ENCODE measurements around the gene SARNP.

The SARNP gene

DNA sequence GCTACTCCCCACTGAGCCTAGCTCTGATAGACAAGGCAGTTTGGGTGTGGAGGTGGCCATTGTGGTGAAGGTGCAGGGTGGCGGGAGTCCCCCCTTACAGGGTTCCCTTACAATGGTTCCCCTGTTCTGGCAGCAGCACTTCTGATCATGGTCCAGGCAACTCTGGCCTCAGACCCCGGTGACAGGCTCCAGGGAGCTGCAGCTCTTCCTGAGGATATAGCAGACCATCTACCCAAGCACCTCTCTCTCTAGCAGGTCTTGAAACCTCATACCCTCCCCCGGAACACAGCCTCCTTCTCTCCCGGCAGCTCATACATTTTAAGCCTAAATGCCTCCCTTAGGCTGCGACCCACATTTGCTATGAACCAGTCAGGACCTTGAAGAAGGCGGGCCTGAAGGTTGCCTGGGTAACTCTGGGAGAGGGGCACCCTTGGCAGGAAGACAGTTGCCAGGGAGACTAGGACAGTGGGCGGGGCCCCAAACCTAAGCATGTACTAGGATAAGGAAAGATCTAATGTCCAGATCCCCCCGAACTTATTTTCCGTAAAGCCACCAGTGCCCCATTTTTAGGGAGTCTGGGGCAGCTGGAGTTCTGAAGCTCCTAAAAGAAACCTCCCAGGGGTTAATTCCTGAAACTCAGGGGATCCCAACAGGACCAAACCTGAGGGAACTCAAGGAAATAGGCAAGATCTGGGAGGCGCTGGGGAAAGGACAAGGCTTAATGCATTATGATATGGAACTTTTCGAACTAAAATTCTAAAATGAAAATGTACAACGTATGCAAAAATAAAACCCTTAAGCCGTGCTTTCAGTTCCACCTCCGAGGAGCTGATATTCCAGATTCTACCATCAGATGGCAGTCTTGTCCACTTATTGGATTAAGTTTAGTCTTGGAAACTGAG lies 79.2 kb downstream of the SARNP start:
- DNase-seq, result peak; percentile 72

DNA sequence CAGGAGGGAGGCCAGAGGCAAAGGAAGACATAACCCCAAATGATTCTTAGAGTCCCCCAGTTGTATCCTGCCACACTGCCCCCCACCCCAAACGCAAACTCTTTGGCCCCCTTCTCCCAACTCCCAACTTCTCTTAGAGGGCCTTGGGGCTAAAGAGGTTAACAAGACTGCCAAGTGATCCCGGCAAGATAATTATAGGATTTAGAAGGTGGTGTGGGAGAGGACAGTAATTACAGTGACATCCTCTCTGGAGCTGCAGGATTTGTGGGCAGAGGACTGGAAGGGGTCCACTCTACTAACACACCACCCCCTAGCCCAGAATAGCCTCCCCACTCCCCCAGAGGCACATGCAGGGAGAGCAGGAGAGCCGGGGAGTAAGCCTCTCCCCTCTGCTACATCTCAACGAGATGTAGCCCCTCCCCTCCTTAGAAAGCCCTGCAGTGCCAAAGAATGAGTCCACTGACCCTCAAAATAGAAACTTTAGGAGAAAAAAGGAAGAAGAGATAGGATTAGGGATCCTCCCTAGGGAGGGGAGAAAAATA lies 79.9 kb downstream of the SARNP start:
- DNase-seq, result no peak

DNA sequence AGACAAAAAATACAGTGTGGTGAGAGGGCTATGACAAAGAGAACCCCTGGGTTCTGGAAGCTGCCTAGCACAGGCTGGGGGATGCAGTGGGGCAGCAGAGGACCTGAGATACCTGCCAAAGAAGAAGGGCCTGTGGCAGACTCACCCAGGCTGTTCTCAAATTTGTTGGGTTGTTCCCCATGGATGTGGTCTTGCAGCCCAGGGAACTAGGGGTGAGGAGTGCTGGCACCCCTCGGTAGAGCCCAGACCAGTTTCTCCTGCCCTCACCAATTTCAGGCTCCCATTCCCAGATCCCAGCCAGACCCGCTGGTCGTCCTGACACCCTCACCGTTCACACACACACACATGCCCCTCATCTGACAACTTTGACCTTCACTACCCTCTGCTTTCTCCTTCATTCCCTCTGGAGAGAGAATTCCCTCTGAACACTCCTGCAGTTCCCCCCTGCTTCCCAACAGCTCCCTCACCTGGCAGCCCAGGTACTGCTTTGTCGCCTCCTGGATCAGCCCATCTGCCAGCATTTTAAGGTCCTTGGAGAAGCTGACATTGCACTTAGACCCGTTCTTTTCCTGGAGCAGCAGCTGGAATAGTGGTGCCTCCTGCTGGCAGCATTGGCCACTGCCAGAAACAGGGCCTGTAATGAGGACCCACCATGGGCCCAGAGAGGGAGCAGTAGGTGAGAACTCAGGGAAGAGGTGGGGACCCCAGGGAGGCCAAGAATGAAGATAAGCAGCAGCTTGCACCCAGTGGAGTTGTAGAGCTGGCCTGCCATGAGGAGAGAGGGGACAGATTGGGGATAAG lies 80.5 kb downstream of the SARNP start:
- peak; percentile 69 for DNase-seq

GRCh38 chr12:55736076-55736475 lies 81.4 kb downstream of the SARNP start:
- DNase-seq, result no peak

DNA sequence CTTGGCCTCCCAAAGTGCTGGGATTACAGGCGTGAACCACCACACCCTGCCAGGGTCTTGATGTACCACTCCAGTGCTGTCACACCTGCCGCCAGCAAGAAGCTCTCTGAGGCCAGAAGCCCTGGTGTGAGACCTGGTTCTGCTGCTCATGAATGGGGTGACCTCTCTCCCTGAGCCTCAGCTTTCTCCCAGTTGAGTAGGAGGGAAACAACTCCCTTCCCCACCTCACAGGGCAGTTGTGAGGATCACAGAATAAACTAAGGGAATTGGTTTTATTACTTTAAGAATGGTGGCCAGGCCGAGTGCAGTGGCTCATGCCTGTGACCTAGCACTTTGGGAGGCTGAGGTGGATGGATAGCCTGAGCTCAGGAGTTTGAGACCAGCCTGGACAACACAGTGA lies 82.9 kb downstream of the SARNP start:
- no peak for DNase-seq

DNA sequence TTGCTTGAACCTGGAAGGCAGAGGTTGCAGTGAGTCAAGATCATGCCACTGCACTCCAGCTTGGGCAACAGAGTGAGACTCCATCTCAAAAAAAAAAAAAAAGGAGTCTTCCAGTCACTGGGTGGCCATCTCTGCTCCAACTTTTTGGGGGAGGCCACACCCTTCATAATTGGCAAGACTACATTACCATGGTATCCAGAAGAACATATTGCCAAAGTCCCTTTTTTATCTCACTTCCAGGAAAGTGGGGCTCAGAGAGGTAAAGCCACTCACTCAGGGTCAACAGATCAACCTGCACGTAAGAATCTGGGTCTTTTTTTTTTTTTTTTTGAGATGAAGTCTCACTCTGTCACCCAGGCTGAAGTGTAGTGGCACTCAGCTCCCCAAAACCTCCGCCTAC lies 83.7 kb downstream of the SARNP start:
- DNase-seq, result no peak

DNA sequence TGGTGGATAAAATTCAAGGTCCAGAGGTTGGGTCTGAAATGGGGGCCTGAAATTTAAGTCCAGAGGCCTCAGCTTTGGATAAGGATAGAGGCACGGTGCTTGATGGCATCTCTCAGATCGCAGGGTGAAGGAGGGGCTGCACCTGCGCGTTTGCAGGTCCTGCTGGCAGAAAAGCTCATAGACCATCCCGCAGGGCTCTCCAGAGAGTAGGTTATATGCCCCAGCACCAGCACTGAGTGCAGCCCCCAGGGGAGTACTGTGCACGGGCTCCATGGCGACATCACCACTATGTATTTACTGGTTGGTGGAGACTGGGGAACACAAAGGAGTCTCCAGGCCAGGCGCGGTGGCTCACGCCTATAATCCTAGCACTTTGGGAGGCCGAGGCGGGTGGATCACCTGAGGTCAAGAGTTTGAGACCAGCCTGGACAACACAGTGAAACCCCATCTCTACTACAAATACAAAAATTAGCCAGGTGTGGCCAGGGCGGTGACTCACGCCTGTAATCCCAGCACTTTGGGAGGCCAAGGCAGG lies 84.4 kb downstream of the SARNP start:
- no peak for DNase-seq

DNA sequence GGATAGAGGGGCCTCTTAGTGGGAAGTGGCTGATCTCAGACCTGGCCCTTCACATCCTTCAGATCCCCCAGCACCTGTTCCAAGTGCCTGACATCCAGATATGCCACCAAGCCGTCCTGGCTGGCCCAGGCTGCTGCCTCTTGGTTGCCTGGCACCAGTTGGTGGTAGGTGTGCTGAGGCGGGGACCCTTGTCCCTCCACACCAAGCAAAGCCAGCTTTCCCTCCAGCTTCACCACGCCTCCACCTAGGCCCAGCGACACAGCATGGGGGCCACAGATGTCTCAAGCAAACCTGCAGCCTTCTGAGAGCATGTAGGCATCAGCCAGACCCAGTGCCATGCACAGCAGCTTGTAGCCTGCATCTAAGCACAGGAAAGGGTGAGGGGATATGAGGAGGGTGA lies 85.2 kb downstream of the SARNP start:
- DNase-seq, result no peak

- peak; percentile 40 for DNase-seq
Measured at GRCh38 chr12:55729819-55730818, 87.4 kb downstream of the SARNP start.

DNA sequence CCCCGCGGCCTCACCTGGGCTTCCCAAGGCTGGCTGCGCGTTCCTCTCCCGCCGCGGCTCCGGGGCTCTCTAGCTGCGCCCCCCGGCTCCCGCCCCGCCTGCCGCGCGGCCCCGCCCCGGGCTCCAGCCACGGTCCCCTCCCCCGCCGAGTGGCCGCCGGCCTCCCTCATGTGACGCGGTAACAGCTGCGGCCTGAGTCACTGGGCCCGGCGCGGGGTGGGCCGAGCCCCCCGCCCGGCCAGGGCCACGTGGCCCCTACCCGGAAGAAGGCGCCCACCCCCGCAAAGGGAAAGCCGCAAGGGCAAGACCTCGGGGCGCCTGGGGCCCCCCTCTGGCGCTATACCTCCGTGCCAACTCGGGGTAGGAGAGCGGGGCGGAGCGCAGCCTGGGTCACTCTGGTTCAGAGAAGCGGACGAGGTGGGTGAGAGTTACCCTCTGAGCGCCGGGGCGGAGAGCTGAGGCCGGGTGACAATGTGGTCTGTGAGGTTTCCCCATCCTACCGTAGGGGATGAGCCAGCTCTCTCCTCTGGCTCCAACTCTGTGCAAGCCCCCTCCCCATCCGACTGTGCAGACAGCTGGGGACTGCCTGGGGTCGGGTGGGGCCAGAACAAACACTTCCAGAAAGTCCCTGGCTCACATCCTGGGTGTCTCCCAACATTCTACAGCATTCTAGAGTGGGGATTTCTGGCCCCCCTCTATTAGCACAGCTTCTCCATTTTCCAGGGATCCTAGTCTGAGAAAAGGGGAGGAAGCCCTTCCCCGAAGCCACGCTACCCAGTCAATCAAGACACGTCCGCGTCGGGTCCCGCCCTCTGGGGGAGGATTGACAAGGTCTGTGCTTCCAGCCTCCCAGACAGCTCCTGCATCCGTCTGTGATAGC lies 88.3 kb downstream of the SARNP start, which contains the start of gene CD63:
CD63 (minus strand) TSS at position 71 of the 880 bp plus-strand sequence. CDS start 668 bp downstream, outside the sequence.
- DNase-seq, result peak; percentile 60

DNA sequence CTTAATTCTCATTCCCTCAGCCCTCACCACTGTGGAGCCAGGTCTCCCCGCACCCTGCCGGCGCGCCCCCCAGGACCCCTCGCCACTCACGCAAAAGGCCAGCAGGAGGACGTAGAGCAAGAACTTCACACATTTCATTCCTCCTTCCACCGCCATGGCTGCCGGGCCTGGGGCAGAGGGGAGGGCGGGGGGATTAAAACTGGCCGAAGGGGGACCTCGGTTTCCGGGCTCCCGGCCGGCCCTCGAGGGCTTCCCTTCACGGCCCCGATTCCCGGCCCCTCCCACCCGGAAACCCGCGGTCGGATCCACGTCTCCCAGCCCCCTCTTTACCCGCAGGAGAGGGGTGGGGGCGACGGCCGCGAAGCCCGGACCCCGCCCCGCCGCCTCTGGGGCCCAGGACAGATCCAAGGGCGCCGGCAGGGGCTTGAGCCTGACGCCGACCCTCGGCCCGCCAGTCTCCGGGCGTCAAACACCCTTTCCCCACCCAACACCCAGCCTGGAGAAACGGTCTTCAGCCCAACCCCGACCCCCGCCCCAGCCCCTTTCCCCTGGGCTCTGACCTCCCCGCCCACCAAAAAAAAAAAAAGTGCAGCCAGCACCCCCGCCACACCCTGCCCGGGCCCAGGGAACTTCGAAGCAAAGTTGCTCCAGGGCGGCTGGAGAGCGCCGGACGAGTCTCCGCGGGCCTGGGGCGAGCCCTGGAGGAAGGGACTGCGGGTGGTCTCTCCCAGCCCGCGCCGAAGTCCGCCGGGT lies 89.2 kb downstream of the SARNP start:
- DNase-seq, result no peak

DNA sequence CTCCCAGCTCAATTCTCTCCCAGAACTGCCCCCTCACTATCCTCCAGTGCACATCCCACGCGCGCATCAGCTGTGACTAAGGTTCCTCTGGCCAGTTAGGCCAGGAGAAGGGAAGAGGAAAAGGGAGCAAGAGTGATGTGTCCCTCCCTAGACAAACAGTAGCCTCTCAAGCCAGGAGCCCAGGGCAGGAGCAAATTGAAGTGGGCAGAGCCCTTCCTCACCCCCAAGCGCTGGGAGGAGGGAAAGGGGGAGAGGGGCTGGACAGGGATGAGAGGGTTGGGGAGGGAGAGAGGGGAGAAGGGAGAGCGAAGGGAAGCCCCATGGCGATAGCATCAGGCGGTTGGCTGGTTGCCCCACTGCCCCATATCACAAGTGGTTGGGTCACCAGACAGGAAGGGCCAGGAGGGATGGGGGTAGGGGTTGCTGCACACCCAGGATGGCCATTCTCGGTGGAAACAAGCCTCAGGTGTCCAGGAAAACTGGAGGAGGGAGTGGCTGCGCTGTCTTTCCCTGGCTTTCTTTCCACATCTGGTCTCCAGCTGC lies 89.8 kb downstream of the SARNP start:
- DNase-seq, result no peak

DNA sequence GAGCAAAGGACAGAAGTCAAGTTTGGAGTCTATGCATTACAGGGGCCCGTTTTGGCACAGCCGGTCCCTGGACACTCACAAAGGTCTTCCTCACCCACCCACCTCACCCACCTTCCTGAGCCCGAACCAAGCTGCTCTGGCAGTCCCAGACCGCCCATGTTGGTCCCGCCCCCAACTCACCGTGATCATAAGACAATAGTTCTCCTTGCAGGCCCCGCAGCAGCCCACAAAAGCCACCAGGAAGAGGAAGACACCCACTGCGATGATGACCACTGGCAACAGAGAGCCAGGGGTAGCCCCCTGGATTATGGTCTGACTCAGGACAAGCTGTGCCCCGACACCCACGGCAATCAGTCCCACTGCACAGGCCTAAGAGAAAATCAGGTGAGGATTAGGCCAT lies 90.6 kb downstream of the SARNP start:
- DNase-seq, result no peak

DNA sequence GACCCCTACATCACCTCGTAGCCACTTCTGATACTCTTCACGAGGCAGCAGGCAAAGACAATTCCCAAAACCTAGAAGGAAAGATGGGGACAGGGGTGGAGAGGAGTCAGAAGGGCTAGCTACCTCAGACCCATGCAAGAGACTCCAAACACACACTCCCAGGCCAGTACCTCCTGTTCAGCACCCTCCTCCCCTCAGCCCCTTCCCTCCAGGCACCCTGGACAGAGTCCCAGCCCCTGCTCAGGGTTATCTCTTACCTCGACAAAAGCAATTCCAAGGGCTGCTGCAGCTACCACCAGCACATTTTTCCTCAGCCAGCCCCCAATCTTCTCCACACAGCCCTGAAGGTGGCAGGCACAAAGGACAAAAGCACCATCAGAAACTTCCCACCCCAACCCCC lies 92.0 kb downstream of the SARNP start:
- no peak for DNase-seq

- no peak for DNase-seq
Measured at GRCh38 chr12:55724940-55725309, 92.6 kb downstream of the SARNP start.

GRCh38 chr12:55724226-55724939 lies 93.1 kb downstream of the SARNP start:
- DNase-seq, result peak; percentile 70

DNA sequence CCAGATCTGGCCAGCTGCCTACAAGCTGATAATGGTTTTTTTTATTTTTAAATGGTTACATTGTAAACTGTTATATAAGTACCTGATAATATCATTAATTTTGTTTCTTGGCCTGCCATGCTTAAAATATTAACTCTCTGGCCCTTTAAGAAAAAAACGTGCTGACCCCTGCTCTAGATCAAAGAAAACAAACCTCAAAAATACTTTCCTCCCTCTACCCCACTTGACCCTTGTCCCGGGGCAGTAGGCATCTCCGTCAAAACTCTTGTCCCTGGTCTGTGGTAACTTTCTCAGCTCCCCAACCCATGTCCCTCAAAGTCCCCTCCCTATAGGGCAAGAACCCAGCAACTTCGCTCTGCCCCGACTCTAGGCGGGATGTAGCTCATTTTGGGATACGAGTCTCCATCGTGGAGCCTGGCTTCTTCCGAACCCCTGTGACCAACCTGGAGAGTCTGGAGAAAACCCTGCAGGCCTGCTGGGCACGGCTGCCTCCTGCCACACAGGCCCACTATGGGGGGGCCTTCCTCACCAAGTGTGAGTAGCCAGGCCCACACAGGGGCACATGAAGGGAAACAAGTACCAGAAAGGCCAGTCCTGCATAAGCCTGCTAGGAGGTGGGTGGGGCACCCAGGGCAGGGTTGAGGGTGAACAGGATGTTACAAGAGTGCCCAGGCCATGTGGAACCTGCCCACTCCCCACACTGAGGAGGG lies 93.9 kb downstream of the SARNP start:
- no peak for DNase-seq

- no peak for DNase-seq
Measured at GRCh38 chr12:55722948-55723347, 94.6 kb downstream of the SARNP start.
